MCF 10A (cell line): ENCODE results near the gene P2RX7. TPM values are rescaled to one million over a fixed set of nuclear protein-coding genes. Genes with fewer than 3 reads are reported as not detected.
A peak's percentile ranks its signal among the peaks of the same experiment; 100 is the strongest.

Experiments used
- BruUV-seq: library from RNA; stranded (reverse); fragments of 400-500 nt; replicated peaks from 2 replicates; lab custom pipeline; 2021; lab: Mats Ljungman, UMichigan
- CTCF ChIA-PET: fragments of 300-600 bp; sonication (Branson Sonifier 250); formaldehyde crosslinking; extraction: SDS; loops from one replicate; lab custom pipeline; 2021; ENCODE audit warnings: antibody characterized with exemption, inconsistent platforms; lab: Yijun Ruan, JAX
- POLR2A ChIA-PET: fragments of 300-600, 350-650 bp; sonication (Branson Sonifier 250); formaldehyde crosslinking; extraction: SDS; loops from one replicate; lab custom pipeline; 2020; ENCODE audit warnings: antibody characterized with exemption, inconsistent platforms; lab: Yijun Ruan, JAX
- DNase-seq: peaks from one replicate; pipeline ENCODE4 v3.0.0-alpha.2; 2018; ENCODE audit not compliant: unreplicated experiment
- H3K27ac Mint-ChIP-seq: one replicate; pipeline ENCODE4 v1.8.0; 2022; ENCODE audit warnings: mild to moderate bottlenecking, low read depth, mixed read lengths; ENCODE audit not compliant: unreplicated experiment
- H3K27me3 Mint-ChIP-seq: one replicate; pipeline ENCODE4 v1.8.0; 2022; ENCODE audit warnings: mixed read lengths; ENCODE audit not compliant: insufficient read depth, unreplicated experiment
- H3K36me3 Mint-ChIP-seq: one replicate; pipeline ENCODE4 v1.8.0; 2022; ENCODE audit warnings: mild to moderate bottlenecking, moderate library complexity, mixed read lengths; ENCODE audit not compliant: insufficient read depth, unreplicated experiment
- H3K4me1 Mint-ChIP-seq: one replicate; pipeline ENCODE4 v1.8.0; 2022; ENCODE audit warnings: mixed read lengths; ENCODE audit not compliant: insufficient read depth, unreplicated experiment
- H3K4me3 Mint-ChIP-seq: one replicate; pipeline ENCODE4 v1.8.0; 2022; ENCODE audit warnings: mild to moderate bottlenecking, moderate library complexity, mixed read lengths; ENCODE audit not compliant: unreplicated experiment
- H3K9me3 Mint-ChIP-seq: one replicate; pipeline ENCODE4 v1.8.0; 2022; ENCODE audit warnings: mixed read lengths; ENCODE audit not compliant: unreplicated experiment
- CTCF ChIP-seq: fragments of 200-600 bp; IDR thresholded peaks from one replicate; pipeline ENCODE4 v1.8.0; 2022; ENCODE audit warnings: antibody characterized with exemption, mild to moderate bottlenecking; ENCODE audit not compliant: unreplicated experiment
- intact Hi-C: fragments of 100-400 bp; cut with micrococcal nuclease; formaldehyde crosslinking; loops from 2 replicates; pipeline ENCODE4 v1.14.1; 2022
- total RNA-seq: library from RNA; stranded (reverse); gene quantifications from 2 replicates; pipeline ENCODE4 v1.2.3, GENCODE V29; 2022

The P2RX7 gene
- total RNA-seq, 1 experiment from 2014 or later = 0.68 TPM

DNA sequence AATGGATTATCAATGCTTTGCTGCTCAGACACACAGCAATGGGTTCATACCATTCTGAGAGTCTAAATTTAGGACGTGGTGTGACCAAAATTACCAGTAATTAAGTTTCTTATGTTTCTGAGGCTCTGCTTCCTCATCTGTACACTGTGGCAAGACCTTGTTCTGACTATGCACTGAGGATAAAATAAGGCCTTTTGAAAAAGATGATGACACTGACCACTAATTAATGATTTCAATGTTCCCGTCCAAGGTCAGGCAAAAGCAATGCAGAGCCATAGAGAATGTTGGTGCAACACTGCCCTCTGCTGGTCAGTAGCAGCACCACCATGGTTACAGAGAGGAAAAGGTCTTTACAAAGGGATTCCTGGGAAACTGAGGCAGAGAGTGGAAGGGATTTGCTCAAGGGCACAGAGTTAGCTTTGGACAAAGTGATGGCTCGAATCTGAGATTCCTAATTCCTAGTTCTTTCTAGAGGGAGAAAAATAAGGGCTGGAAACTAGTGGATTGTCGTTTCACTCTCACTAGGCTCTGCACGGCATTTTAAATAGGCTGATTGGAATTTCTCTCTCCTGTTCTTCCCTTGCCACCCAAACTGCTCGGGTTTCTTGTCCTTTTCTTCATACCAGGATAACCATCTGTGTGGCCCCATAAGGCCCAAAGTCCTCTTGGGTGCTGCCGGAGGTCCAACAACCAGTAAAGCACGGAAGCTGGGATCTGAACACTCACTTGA, 22.3 kb upstream of the P2RX7 start:
- H3K27ac Mint-ChIP-seq = no peak overlapping the region
- H3K4me3 Mint-ChIP-seq = no peak overlapping the region
- no peaks in the 10 kb centered on the region for H3K36me3 Mint-ChIP-seq
- ChIA-PET CTCF (interaction anchor here (0.6 to 4.3 kb wide), 19 partner anchors 8 to 527 kb away, joined by 3 to 18 read pairs (median 4); no protein-coding TSS in a partner anchor), POLR2A (no interaction called here)
- no peaks in the 10 kb centered on the region for H3K27me3 Mint-ChIP-seq
- H3K4me1 Mint-ChIP-seq = no peaks in the 10 kb centered on the region
- H3K9me3 Mint-ChIP-seq = no peaks in the 10 kb centered on the region
- DNase-seq = peak; percentile 76
- intact Hi-C loops = loop anchor here (1.0 to 5.0 kb wide), 5 partner anchors 48 to 527 kb away; partner anchors contain the start of gene CAMKK2
- TF ChIP-seq CTCF = peak; percentile 94
- BruUV-seq = no TSS peak

GRCh38 chr12:121111684-121112083, 21.0 kb upstream of the P2RX7 start:
- ChIA-PET CTCF (interaction anchor here (1.0 to 4.3 kb wide), 5 partner anchors 9 to 464 kb away, joined by 3 to 11 read pairs (median 4); partner anchors contain the start of gene P2RX7), POLR2A (no interaction called here)
- H3K4me1 Mint-ChIP-seq = no peaks in the 10 kb centered on the region
- H3K27ac Mint-ChIP-seq = no peak overlapping the region
- H3K27me3 Mint-ChIP-seq = no peaks in the 10 kb centered on the region
- intact Hi-C loops = loop anchor here (2.0 to 5.0 kb wide), 4 partner anchors 49 to 464 kb away; partner anchors contain the start of gene CAMKK2
- DNase-seq = no peak
- no peaks in the 10 kb centered on the region for H3K9me3 Mint-ChIP-seq
- H3K4me3 Mint-ChIP-seq = no peak overlapping the region
- BruUV-seq = no TSS peak
- no peak for TF ChIP-seq CTCF
- no peaks in the 10 kb centered on the region for H3K36me3 Mint-ChIP-seq

GRCh38 chr12:121112496-121112895, 20.2 kb upstream of the P2RX7 start:
- ChIA-PET POLR2A (interaction anchor here (0.7 kb wide), 1 partner anchor 198 kb away, joined by 3 read pairs; no protein-coding TSS in a partner anchor), CTCF (interaction anchor here (0.7 to 4.3 kb wide), 7 partner anchors 10 to 530 kb away, joined by 3 to 11 read pairs (median 4); partner anchors contain the start of gene P2RX7)
- TF ChIP-seq CTCF = no peak
- no peaks in the 10 kb centered on the region for H3K9me3 Mint-ChIP-seq
- intact Hi-C loops = loop anchor here (5.0 kb wide), 3 partner anchors 50 to 465 kb away; no protein-coding TSS in a partner anchor
- H3K27ac Mint-ChIP-seq = no peak overlapping the region
- no peaks in the 10 kb centered on the region for H3K4me1 Mint-ChIP-seq
- no TSS peak for BruUV-seq
- no peaks in the 10 kb centered on the region for H3K36me3 Mint-ChIP-seq
- no peak overlapping the region for H3K4me3 Mint-ChIP-seq
- no peak for DNase-seq
- H3K27me3 Mint-ChIP-seq = no peaks in the 10 kb centered on the region

- Mint-ChIP-seq H3K4me3 (no peak overlapping the region), H3K4me1 (no peaks in the 10 kb centered on the region), H3K9me3 (no peaks in the 10 kb centered on the region), H3K27me3 (no peaks in the 10 kb centered on the region), H3K27ac (no peak overlapping the region), H3K36me3 (no peaks in the 10 kb centered on the region)
- BruUV-seq = no TSS peak
- intact Hi-C loops = loop anchor here (5.0 kb wide), 3 partner anchors 51 to 466 kb away; no protein-coding TSS in a partner anchor
- no peak for TF ChIP-seq CTCF
- ChIA-PET CTCF (interaction anchor here (1.3 to 4.3 kb wide), 3 partner anchors 10 to 531 kb away, joined by 4 to 11 read pairs (median 5); no protein-coding TSS in a partner anchor), POLR2A (no interaction called here)
- no peak for DNase-seq
Measured at GRCh38 chr12:121113057-121113456, 19.6 kb upstream of the P2RX7 start.
